Neural cell (in vitro differentiated cells): ENCODE measurements around the gene CSRNP3. TPM values are rescaled to one million over a fixed set of nuclear protein-coding genes. Genes with fewer than 3 reads are reported as not detected.

Experiments used
- H2AFZ ChIP-seq: fragments of 200-600, 300-800 bp; sonication (generic), shearing (Covaris generic); 2 replicates; pipeline ENCODE4 v1.6.0; 2014; ENCODE audit warnings: low read depth, mild to moderate bottlenecking, antibody characterized with exemption, low read length, moderate library complexity
- H3F3A ChIP-seq: fragments of 200-600 bp; shearing (Covaris generic); 2 replicates; pipeline ENCODE4 v1.6.1; 2016; ENCODE audit warnings: mild to moderate bottlenecking, moderate library complexity, mixed read lengths, antibody characterized with exemption, low read length; ENCODE audit not compliant: insufficient read depth, poor library complexity, severe bottlenecking
- H3K27ac ChIP-seq: fragments of 200-600, 300-800 bp; sonication (generic), shearing (Covaris generic); 2 replicates; pipeline ENCODE4 v1.5.1; 2014; ENCODE audit warnings: mild to moderate bottlenecking, low read length, moderate library complexity
- H3K27me3 ChIP-seq: fragments of 300-800, 200-600 bp; sonication (generic), shearing (Covaris generic); 2 replicates; pipeline ENCODE4 v1.6.0; 2014; ENCODE audit warnings: mild to moderate bottlenecking, low read depth, low read length, moderate library complexity; ENCODE audit not compliant: insufficient read depth
- H3K36me3 ChIP-seq: fragments of 300-800, 200-600 bp; sonication (generic), shearing (Covaris generic); 2 replicates; pipeline ENCODE4 v1.5.1; 2014; ENCODE audit warnings: mild to moderate bottlenecking, antibody characterized with exemption, low read length, moderate library complexity; ENCODE audit not compliant: insufficient read depth
- H3K4me2 ChIP-seq: fragments of 300-800, 200-600 bp; sonication (generic), shearing (Covaris generic); 2 replicates; pipeline ENCODE4 v1.6.0; 2014; ENCODE audit warnings: mild to moderate bottlenecking, low read length
- H3K4me3 ChIP-seq: fragments of 300-800, 200-600 bp; sonication (generic), shearing (Covaris generic); 2 replicates; pipeline ENCODE4 v1.5.1; 2014; ENCODE audit warnings: mild to moderate bottlenecking, low read length, moderate library complexity
- H3K79me2 ChIP-seq: fragments of 200-600 bp; shearing (Covaris generic); replicated peaks from 2 replicates; pipeline ENCODE4 v1.6.0; 2014; ENCODE audit warnings: mild to moderate bottlenecking, low read length, moderate library complexity; ENCODE audit not compliant: insufficient read depth
- H3K9ac ChIP-seq: fragments of 300-800, 200-600 bp; sonication (generic), shearing (Covaris generic); 2 replicates; pipeline ENCODE4 v1.6.1; 2016; ENCODE audit warnings: mild to moderate bottlenecking, low read length, mixed read lengths
- H3K9me2 ChIP-seq: fragments of 200-600 bp; shearing (Covaris generic); 2 replicates; pipeline ENCODE4 v1.6.1; 2016; ENCODE audit warnings: mild to moderate bottlenecking, low read length, mixed read lengths; ENCODE audit not compliant: insufficient read depth
- H3K9me3 ChIP-seq: fragments of 200-600, 300-800 bp; sonication (generic), shearing (Covaris generic); 2 replicates; pipeline ENCODE4 v1.6.1; 2016; ENCODE audit warnings: mild to moderate bottlenecking, mixed run types, low read length, moderate library complexity, mixed read lengths
- H4K20me1 ChIP-seq: fragments of 200-600 bp; shearing (Covaris generic); 2 replicates; pipeline ENCODE4 v1.6.1; 2016; ENCODE audit warnings: mild to moderate bottlenecking, mixed run types; ENCODE audit not compliant: insufficient read depth
- EP300 ChIP-seq: fragments of 450-650 bp; conservative IDR thresholded peaks from 2 replicates; pipeline ENCODE4 v1.6.1; 2014; ENCODE audit warnings: antibody characterized with exemption, mild to moderate bottlenecking, moderate library complexity; ENCODE audit not compliant: poor library complexity, severe bottlenecking
- EZH2 ChIP-seq: fragments of 200-600, 300-800 bp; shearing (Covaris generic), sonication (generic); IDR thresholded peaks from 2 replicates; pipeline ENCODE4 v1.6.1; 2014; ENCODE audit warnings: antibody characterized with exemption, low read length, borderline replicate concordance, mild to moderate bottlenecking; ENCODE audit not compliant: insufficient read depth, poor library complexity, severe bottlenecking
- MXI1 ChIP-seq: fragments of 450-650 bp; conservative IDR thresholded peaks from 2 replicates; pipeline ENCODE4 v1.6.1; 2014; ENCODE audit warnings: antibody characterized with exemption, mild to moderate bottlenecking; ENCODE audit not compliant: poor library complexity, severe bottlenecking
- POLR2AphosphoS5 ChIP-seq: IDR thresholded peaks from 2 replicates; pipeline ENCODE4 v1.6.1; 2012
- RAD21 ChIP-seq: fragments of 450-650 bp; conservative IDR thresholded peaks from 2 replicates; pipeline ENCODE4 v1.6.1; 2014; ENCODE audit warnings: antibody characterized with exemption, mild to moderate bottlenecking, moderate library complexity
- SMC3 ChIP-seq: fragments of 450-650 bp; conservative IDR thresholded peaks from 2 replicates; pipeline ENCODE4 v1.6.1; 2014; ENCODE audit warnings: antibody characterized with exemption, mild to moderate bottlenecking, moderate library complexity; ENCODE audit not compliant: poor library complexity
- TAF1 ChIP-seq: IDR thresholded peaks from 2 replicates; pipeline ENCODE4 v1.6.1; 2012; ENCODE audit warnings: low read depth
- polyA plus RNA-seq: library from polyadenylated mRNA; depleted of rRNA; stranded (reverse); fragments of >200 nt; gene quantifications from 2 replicates; pipeline ENCODE4 v1.2.3, GENCODE V29; 2014
- TF ChIP-seq, protein P1 (sequence below): fragments of 450-650 bp; IDR thresholded peaks from 2 replicates; pipeline ENCODE4 v1.5.1; 2014; ENCODE audit warnings: antibody characterized with exemption, mild to moderate bottlenecking, moderate library complexity; ENCODE audit not compliant: poor library complexity, severe bottlenecking
- TF ChIP-seq, protein P2 (sequence below): IDR thresholded peaks from 2 replicates; pipeline ENCODE4 v1.6.1; 2012; ENCODE audit warnings: borderline replicate concordance

Gene CSRNP3
- polyA plus RNA-seq, 1 donor from 2014 or later = 66.6 TPM

DNA sequence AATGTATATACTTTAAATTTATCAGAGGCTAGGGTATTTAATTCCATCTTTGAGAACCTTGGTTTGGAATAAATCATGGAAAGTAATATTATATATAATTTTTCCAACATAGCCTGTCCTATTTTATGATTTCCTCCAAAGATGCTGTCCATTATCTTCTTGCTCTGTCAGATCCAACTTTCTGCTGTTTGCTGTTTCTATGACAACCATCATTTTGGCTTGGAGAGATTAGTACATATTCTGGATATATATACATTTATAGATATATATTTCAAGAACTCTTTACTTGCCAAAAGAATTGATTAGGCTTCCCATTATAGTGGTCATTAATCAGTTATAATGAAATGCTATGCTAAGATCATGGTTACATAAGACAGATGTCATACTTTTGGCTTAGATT is 31.3 kb downstream of the CSRNP3 start:
- peaks cover 39% of the 10 kb centered on the region for H3K79me2 ChIP-seq
- no peak overlapping the region for H3K4me3 ChIP-seq
- no peaks in the 10 kb centered on the region for H3F3A ChIP-seq
- no peaks in the 10 kb centered on the region for H3K9me3 ChIP-seq
- no peaks in the 10 kb centered on the region for H3K9me2 ChIP-seq
- H3K4me2 ChIP-seq = no peak overlapping the region
- H3K27me3 ChIP-seq = no peaks in the 10 kb centered on the region
- TF ChIP-seq EP300 (no peak), POLR2AphosphoS5 (no peak), SMC3 (no peak), TAF1 (no peak), MXI1 (no peak), EZH2 (no peak), RAD21 (no peak)
- TF ChIP-seq, protein P1, sequence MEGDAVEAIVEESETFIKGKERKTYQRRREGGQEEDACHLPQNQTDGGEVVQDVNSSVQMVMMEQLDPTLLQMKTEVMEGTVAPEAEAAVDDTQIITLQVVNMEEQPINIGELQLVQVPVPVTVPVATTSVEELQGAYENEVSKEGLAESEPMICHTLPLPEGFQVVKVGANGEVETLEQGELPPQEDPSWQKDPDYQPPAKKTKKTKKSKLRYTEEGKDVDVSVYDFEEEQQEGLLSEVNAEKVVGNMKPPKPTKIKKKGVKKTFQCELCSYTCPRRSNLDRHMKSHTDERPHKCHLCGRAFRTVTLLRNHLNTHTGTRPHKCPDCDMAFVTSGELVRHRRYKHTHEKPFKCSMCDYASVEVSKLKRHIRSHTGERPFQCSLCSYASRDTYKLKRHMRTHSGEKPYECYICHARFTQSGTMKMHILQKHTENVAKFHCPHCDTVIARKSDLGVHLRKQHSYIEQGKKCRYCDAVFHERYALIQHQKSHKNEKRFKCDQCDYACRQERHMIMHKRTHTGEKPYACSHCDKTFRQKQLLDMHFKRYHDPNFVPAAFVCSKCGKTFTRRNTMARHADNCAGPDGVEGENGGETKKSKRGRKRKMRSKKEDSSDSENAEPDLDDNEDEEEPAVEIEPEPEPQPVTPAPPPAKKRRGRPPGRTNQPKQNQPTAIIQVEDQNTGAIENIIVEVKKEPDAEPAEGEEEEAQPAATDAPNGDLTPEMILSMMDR = no peak
- TF ChIP-seq, protein P2, sequence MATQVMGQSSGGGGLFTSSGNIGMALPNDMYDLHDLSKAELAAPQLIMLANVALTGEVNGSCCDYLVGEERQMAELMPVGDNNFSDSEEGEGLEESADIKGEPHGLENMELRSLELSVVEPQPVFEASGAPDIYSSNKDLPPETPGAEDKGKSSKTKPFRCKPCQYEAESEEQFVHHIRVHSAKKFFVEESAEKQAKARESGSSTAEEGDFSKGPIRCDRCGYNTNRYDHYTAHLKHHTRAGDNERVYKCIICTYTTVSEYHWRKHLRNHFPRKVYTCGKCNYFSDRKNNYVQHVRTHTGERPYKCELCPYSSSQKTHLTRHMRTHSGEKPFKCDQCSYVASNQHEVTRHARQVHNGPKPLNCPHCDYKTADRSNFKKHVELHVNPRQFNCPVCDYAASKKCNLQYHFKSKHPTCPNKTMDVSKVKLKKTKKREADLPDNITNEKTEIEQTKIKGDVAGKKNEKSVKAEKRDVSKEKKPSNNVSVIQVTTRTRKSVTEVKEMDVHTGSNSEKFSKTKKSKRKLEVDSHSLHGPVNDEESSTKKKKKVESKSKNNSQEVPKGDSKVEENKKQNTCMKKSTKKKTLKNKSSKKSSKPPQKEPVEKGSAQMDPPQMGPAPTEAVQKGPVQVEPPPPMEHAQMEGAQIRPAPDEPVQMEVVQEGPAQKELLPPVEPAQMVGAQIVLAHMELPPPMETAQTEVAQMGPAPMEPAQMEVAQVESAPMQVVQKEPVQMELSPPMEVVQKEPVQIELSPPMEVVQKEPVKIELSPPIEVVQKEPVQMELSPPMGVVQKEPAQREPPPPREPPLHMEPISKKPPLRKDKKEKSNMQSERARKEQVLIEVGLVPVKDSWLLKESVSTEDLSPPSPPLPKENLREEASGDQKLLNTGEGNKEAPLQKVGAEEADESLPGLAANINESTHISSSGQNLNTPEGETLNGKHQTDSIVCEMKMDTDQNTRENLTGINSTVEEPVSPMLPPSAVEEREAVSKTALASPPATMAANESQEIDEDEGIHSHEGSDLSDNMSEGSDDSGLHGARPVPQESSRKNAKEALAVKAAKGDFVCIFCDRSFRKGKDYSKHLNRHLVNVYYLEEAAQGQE = no peak
- no peak overlapping the region for H2AFZ ChIP-seq
- H3K9ac ChIP-seq = no peak overlapping the region
- no peaks in the 10 kb centered on the region for H4K20me1 ChIP-seq
- H3K36me3 ChIP-seq = no peaks in the 10 kb centered on the region
- no peak overlapping the region for H3K27ac ChIP-seq

DNA sequence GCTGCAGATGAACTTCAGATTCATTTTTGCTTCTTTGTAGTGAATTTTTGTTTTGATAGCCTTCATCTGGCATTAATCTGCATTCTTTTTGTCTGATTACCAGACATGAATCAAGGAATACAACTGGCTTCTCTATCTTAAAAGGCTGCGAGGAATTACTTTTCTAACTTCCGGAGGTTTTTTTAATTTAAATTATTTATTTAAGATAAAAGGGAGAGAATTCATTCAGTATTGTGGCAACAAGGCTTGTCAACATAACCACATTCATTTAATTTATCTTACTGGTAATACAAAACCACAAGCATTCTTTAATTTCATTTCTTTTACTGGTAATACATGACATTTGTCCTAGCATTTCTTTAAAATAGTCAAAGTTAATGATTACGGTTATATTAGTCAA is 36.0 kb downstream of the CSRNP3 start:
- Histone ChIP-seq H3K27ac (no peak overlapping the region), H3F3A (no peaks in the 10 kb centered on the region), H3K4me2 (no peak overlapping the region), H3K9ac (no peak overlapping the region), H4K20me1 (no peaks in the 10 kb centered on the region), H3K4me3 (no peak overlapping the region), H3K9me3 (no peaks in the 10 kb centered on the region), H3K36me3 (no peaks in the 10 kb centered on the region), H3K79me2 (peaks cover 40% of the 10 kb centered on the region), H3K27me3 (no peaks in the 10 kb centered on the region), H3K9me2 (no peaks in the 10 kb centered on the region), H2AFZ (no peak overlapping the region)
- TF ChIP-seq TAF1 = no peak
- TF ChIP-seq, protein P1 = no peak
- TF ChIP-seq EP300 = no peak
- no peak for TF ChIP-seq SMC3
- TF ChIP-seq EZH2 = no peak
- no peak for TF ChIP-seq MXI1
- no peak for TF ChIP-seq POLR2AphosphoS5
- TF ChIP-seq RAD21 = no peak
- TF ChIP-seq, protein P2 = no peak
